Suprapubic skin (tissue), 3 donors: ENCODE results near the gene DENND2A.

ENCODE experiments used
- CTCF ChIP-seq, 2 donors: fragments of 200-600 bp in 1 of 2; fragments of 450-650 bp in 1 of 2; sonication (generic) in 1 of 2; IDR thresholded peaks; one replicate each; pipeline ENCODE4 v1.5.1; 2016 to 2019; ENCODE audit warnings: antibody characterized with exemption in 2 of 2, mild to moderate bottlenecking in 1 of 2, moderate library complexity in 1 of 2
- EP300 ChIP-seq: sonication (generic); formaldehyde crosslinking; IDR thresholded peaks from one replicate; pipeline ENCODE4 v1.6.1; 2017; ENCODE audit warnings: antibody characterized with exemption
- POLR2A ChIP-seq, 2 donors: fragments of 450-650 bp; IDR thresholded peaks; one replicate each; pipeline ENCODE4 v1.6.1; 2017; ENCODE audit warnings: antibody characterized with exemption in 2 of 2, mild to moderate bottlenecking in 2 of 2, moderate library complexity in 2 of 2

- no peak for TF ChIP-seq EP300
- no peak for TF ChIP-seq POLR2A (IDR thresholded peaks at IDR 0.05)
- TF ChIP-seq CTCF (IDR thresholded peaks at IDR 0.05) = no peak
Measured at GRCh38 chr7:140672382-140673062, 31.9 kb upstream of the DENND2A start, which contains the start of gene ADCK2.
